Breast epithelium (tissue), 3 donors: Measurements from ENCODE around the gene DRGX.

Experiments used
- POLR2AphosphoS5 ChIP-seq, 3 donors: sonication (generic); formaldehyde crosslinking; IDR thresholded peaks; one replicate each; pipeline ENCODE4 v1.6.1; 2017; ENCODE audit warnings: antibody characterized with exemption in 3 of 3
- TF ChIP-seq, protein P1 (sequence below), 3 donors: fragments of 450-650 bp; IDR thresholded peaks; one replicate each; pipeline ENCODE4 v1.5.1; 2016 to 2017; ENCODE audit warnings: antibody characterized with exemption in 3 of 3, mild to moderate bottlenecking in 3 of 3, moderate library complexity in 3 of 3

DNA sequence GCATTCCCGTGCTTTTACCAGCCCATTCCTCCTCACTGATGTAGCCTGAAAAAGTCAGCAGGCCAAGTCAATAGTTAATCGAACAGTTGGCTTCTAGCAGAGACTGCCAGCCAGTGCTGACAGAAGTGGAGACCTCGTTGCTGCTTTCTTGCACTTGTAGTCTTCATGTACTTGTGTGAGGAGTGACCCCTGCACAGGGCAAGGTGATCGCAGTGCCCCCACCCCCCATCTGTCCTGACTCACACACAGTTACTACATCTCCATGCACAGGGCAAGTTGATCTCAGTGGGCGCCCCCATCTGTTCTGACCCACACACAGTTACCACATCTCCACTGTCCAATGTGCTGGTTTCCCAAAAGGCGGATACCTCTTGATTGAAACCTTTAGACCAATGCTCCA, 62.7 kb downstream of the DRGX start:
- TF ChIP-seq, protein P1, sequence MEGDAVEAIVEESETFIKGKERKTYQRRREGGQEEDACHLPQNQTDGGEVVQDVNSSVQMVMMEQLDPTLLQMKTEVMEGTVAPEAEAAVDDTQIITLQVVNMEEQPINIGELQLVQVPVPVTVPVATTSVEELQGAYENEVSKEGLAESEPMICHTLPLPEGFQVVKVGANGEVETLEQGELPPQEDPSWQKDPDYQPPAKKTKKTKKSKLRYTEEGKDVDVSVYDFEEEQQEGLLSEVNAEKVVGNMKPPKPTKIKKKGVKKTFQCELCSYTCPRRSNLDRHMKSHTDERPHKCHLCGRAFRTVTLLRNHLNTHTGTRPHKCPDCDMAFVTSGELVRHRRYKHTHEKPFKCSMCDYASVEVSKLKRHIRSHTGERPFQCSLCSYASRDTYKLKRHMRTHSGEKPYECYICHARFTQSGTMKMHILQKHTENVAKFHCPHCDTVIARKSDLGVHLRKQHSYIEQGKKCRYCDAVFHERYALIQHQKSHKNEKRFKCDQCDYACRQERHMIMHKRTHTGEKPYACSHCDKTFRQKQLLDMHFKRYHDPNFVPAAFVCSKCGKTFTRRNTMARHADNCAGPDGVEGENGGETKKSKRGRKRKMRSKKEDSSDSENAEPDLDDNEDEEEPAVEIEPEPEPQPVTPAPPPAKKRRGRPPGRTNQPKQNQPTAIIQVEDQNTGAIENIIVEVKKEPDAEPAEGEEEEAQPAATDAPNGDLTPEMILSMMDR (IDR thresholded peaks at IDR 0.05): no peak
- no peak for TF ChIP-seq POLR2AphosphoS5 (IDR thresholded peaks at IDR 0.05)
